Measurements from ENCODE around the gene SUSD6.
"Not testable (repeated sequence)": the region's sequence is repeated elsewhere in the genome, so short reads cannot be mapped to it uniquely, and the experiment has no call there.

- not testable (repeated sequence) for TF ChIP-seq CTCF, POLR2A (IDR thresholded peaks at IDR 0.05)
Measured at GRCh38 chr14:69647642-69648041, 36.2 kb downstream of the SUSD6 start.
